Activated B cell treated with CpG ODN at 0.5 μM for 24 hours (primary cell): ENCODE data around the gene OR13D1. TPM values are rescaled to one million over a fixed set of nuclear protein-coding genes. Genes with fewer than 3 reads are reported as not detected.
"Not testable (repeated sequence)": the region's sequence is repeated elsewhere in the genome, so short reads cannot be mapped to it uniquely, and the experiment has no call there.

Experiments
- ATAC-seq: fragments of 200-7000 bp; cut with Tn5 transposase; one replicate; pipeline ENCODE4 v1.10.0; 2021; ENCODE audit warnings: low read depth, mild to moderate bottlenecking, moderate library complexity
- CTCF ChIA-PET: fragments of 350-600 bp; sonication (Branson Sonifier 250); formaldehyde crosslinking; loops from one replicate; lab custom pipeline; 2021; ENCODE audit warnings: antibody characterized with exemption; lab: Charles Lee
- POLR2A ChIA-PET: fragments of 350-600 bp; sonication (Branson Sonifier 250); formaldehyde crosslinking; loops from one replicate; lab custom pipeline; 2021; ENCODE audit warnings: antibody characterized with exemption; lab: Charles Lee
- DNase-seq: peaks from one replicate; pipeline ENCODE4 v3.0.0; 2022
- H3K27ac Mint-ChIP-seq: one replicate; pipeline ENCODE4 v1.8.0; 2020; ENCODE audit warnings: mixed read lengths
- H3K27me3 Mint-ChIP-seq: one replicate; pipeline ENCODE4 v1.8.0; 2021; ENCODE audit warnings: mixed read lengths
- H3K36me3 Mint-ChIP-seq: one replicate; pipeline ENCODE4 v1.8.0; 2021; ENCODE audit warnings: low read depth, mixed read lengths
- H3K4me1 Mint-ChIP-seq: one replicate; pipeline ENCODE4 v1.8.0; 2021; ENCODE audit warnings: mixed read lengths
- H3K4me3 Mint-ChIP-seq: one replicate; pipeline ENCODE4 v1.8.0; 2020; ENCODE audit warnings: mild to moderate bottlenecking, mixed read lengths
- H3K9me3 Mint-ChIP-seq: one replicate; pipeline ENCODE4 v1.8.0; 2020; ENCODE audit warnings: mixed read lengths
- intact Hi-C: fragments of 100-400 bp; cut with micrococcal nuclease; formaldehyde crosslinking; loops from one replicate; pipeline ENCODE4 v1.15.1; 2024
- total RNA-seq: library from RNA; stranded (reverse); gene quantifications from 2 replicates; pipeline ENCODE4 v1.2.3, GENCODE V29; 2022
- TF ChIP-seq, protein P1 (sequence below): fragments of 200-600 bp; IDR thresholded peaks from one replicate; pipeline ENCODE4 v1.8.0; 2022; ENCODE audit warnings: antibody characterized with exemption, mild to moderate bottlenecking

OR13D1 gene
- total RNA-seq, 1 donor from 2014 or later: not detected

DNA sequence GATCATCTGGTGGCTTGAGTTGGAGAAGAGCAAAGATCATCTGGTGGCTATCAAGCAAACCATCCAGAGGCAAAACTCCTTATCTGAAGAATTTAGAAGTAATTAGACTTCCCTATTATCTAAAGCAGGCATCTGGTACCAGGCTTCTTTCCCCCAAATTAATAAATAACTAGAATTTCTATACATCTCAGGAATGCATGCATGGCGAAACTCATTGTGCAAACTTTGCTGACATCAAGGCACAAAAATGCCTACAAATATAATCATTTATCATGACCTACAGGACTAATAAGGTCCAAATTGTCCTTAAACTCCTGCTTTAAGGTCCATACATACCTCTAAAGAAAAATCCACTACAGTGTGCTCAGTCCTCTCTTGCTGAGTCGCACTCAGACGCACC is 6.0 kb downstream of the OR13D1 start:
- POLR2A ChIA-PET: no interaction called here
- peaks cover 3% of the 10 kb centered on the region for H3K9me3 Mint-ChIP-seq
- H3K27ac Mint-ChIP-seq: no peak overlapping the region
- H3K4me1 Mint-ChIP-seq: no peaks in the 10 kb centered on the region
- H3K27me3 Mint-ChIP-seq: no peaks in the 10 kb centered on the region
- no peak for DNase-seq
- no peak for ATAC-seq
- TF ChIP-seq, protein P1, sequence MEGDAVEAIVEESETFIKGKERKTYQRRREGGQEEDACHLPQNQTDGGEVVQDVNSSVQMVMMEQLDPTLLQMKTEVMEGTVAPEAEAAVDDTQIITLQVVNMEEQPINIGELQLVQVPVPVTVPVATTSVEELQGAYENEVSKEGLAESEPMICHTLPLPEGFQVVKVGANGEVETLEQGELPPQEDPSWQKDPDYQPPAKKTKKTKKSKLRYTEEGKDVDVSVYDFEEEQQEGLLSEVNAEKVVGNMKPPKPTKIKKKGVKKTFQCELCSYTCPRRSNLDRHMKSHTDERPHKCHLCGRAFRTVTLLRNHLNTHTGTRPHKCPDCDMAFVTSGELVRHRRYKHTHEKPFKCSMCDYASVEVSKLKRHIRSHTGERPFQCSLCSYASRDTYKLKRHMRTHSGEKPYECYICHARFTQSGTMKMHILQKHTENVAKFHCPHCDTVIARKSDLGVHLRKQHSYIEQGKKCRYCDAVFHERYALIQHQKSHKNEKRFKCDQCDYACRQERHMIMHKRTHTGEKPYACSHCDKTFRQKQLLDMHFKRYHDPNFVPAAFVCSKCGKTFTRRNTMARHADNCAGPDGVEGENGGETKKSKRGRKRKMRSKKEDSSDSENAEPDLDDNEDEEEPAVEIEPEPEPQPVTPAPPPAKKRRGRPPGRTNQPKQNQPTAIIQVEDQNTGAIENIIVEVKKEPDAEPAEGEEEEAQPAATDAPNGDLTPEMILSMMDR: no peak
- CTCF ChIA-PET: no interaction called here
- H3K36me3 Mint-ChIP-seq: peaks cover 2% of the 10 kb centered on the region
- intact Hi-C loops: no loop called here
- H3K4me3 Mint-ChIP-seq: no peak overlapping the region

DNA sequence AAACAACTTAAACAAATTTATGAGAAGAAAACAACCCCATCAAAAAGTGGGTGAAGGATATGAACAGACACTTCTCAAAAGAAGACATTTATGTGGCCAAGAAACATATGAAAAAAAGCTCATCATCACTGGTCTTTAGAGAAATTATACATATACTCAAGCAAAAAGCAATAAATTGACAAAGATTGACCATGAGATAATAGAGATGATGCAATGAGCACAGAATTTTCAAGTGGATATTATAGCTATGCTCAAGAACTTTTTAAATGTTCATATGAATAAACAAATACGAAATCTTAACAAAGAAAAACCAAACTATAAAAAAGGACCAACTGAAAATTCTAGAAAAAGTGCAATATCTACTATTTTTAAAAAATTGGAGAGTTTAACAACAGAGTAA is 14.4 kb downstream of the OR13D1 start:
- CTCF ChIA-PET, ATAC-seq, H3K27ac Mint-ChIP-seq, H3K27me3 Mint-ChIP-seq, H3K4me1 Mint-ChIP-seq, POLR2A ChIA-PET, H3K4me3 Mint-ChIP-seq, DNase-seq, intact Hi-C loops, H3K36me3 Mint-ChIP-seq, H3K9me3 Mint-ChIP-seq: not testable (repeated sequence)

DNA sequence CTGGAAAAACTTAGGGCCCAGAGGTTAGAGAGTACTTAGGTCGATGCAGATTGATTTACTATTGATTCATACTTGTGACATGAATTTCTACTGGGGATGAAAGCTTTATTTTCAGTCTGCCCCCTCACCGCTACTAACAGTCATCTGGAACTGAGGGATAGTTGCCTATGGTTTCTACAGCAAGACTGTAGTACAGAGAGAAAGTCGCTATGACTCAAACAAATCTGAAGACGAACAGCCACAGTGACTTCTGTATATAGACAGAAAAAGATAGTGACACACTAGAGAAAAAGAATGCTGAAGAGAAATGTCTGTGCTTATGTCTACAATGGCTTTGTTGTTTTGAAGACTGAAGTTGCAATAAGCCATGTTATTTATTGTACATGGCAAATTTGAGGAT is 17.3 kb downstream of the OR13D1 start:
- ChIA-PET CTCF (no interaction called here), POLR2A (no interaction called here)
- DNase-seq: no peak
- Mint-ChIP-seq H3K4me1 (peaks cover 5% of the 10 kb centered on the region), H3K4me3 (no peak overlapping the region), H3K9me3 (no peaks in the 10 kb centered on the region), H3K27ac (no peak overlapping the region), H3K27me3 (no peaks in the 10 kb centered on the region), H3K36me3 (peaks cover 5% of the 10 kb centered on the region)
- ATAC-seq: no peak
- intact Hi-C loops: no loop called here
- TF ChIP-seq, protein P1: no peak

DNA sequence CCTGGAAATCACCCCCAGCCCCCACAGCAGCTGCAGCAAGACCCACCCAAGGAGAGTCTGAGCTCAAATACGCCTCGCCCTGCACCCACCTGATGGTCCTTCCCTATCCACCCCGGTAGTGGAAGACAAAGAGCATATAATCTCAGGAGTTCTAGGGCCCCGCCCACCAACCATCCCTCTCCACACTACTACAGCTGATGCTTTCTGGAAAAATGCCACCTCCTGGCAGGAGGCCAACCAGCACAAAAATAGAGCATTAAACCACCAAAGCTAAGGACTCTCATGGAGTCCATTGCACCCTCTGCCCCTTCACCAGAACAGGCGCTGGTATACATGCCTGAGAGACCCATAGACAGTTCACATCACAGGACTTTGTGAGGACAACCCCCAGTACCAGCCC is 30.7 kb downstream of the OR13D1 start:
- peaks cover 5% of the 10 kb centered on the region for H3K36me3 Mint-ChIP-seq
- intact Hi-C loops: no loop called here
- H3K9me3 Mint-ChIP-seq: no peaks in the 10 kb centered on the region
- ChIA-PET CTCF (no interaction called here), POLR2A (no interaction called here)
- no peak for DNase-seq
- ATAC-seq: no peak
- H3K4me3 Mint-ChIP-seq: no peak overlapping the region
- TF ChIP-seq, protein P1: no peak
- H3K27me3 Mint-ChIP-seq: no peaks in the 10 kb centered on the region
- no peaks in the 10 kb centered on the region for H3K4me1 Mint-ChIP-seq
- H3K27ac Mint-ChIP-seq: no peak overlapping the region

DNA sequence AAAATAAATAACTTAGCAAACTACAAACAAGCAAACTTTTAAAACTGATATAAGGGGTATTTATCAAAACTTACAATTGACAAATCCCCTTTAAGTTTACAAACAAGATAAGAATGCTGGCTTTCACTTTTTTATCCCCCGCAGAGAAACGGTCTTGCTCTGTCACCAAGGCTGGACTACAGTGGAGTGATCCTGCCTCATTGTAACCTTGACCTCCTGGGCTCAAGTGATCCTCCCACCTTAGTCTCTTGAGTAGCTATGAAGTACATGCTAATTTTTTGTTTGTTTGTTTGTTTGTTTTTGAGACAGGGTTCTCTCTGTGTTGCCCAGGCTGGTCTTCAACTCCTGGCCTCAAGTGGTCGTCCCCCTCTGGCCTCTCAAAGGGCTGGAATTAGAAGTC is 44.1 kb downstream of the OR13D1 start:
- no peak for ATAC-seq
- no peaks in the 10 kb centered on the region for H3K36me3 Mint-ChIP-seq
- DNase-seq: no peak
- ChIA-PET CTCF (no interaction called here), POLR2A (no interaction called here)
- H3K9me3 Mint-ChIP-seq: no peaks in the 10 kb centered on the region
- no peak overlapping the region for H3K4me3 Mint-ChIP-seq
- TF ChIP-seq, protein P1: no peak
- peaks cover 21% of the 10 kb centered on the region for H3K4me1 Mint-ChIP-seq
- H3K27me3 Mint-ChIP-seq: no peaks in the 10 kb centered on the region
- H3K27ac Mint-ChIP-seq: no peak overlapping the region
- intact Hi-C loops: no loop called here

DNA sequence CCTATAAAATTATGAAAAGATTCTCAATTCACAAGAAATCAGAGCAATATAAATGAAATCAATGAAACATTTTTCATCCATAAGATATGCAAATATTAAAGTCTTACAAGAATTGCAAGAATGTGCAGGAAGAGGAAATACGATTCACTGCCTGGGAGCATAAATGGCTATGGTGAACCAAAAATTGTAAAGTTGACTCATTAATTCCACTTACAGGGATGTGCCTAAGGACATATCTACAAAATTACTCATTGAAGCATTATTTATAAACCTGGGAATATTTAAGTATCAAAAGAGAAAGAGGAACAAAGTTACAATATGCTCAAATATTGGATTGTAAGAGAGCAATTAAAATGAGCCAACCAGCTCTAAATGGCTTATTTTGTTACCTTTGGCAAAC is 46.3 kb downstream of the OR13D1 start:
- TF ChIP-seq, protein P1: no peak
- ChIA-PET POLR2A (no interaction called here), CTCF (no interaction called here)
- ATAC-seq (no peak), DNase-seq (no peak)
- no peaks in the 10 kb centered on the region for H3K9me3 Mint-ChIP-seq
- intact Hi-C loops: loop anchor here (5.0 to 10.0 kb wide), 2 partner anchors 254 to 948 kb away; no protein-coding TSS in a partner anchor
- peaks cover 22% of the 10 kb centered on the region for H3K4me1 Mint-ChIP-seq
- H3K27me3 Mint-ChIP-seq: no peaks in the 10 kb centered on the region
- H3K36me3 Mint-ChIP-seq: no peaks in the 10 kb centered on the region
- H3K4me3 Mint-ChIP-seq: no peak overlapping the region
- peak overlapping the region; percentile 54 for H3K27ac Mint-ChIP-seq
